Measurements from ENCODE around the gene C14orf132. TPM values are rescaled to one million over a fixed set of nuclear protein-coding genes. Genes with fewer than 3 reads are reported as not detected.

The C14orf132 gene
- polyA plus RNA-seq, 1 donor (not counting 4 experiments of a cell fraction or from before 2014, with no cell fraction given), result 1.3 TPM

DNA sequence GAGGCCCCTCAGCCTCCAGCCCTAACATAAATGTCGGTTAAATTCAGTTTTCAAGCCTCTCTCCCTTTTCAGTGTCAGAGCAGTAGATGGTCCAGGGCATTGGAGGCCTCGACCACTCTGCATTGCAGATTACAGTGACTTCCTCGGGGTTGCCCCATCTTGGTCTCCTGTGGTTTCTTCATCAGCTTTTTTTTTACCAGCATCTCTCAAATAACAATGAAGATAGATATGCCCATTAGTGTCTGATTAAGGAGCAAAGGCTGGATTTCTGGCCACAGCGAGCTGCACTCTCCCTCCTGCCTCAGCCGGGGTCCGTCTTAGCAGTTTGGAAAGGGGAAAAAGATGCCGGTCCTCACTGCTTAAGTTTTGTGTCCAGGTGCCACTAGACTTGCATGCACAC lies 49.7 kb downstream of the C14orf132 start:
- no peak overlapping the region for H3K27ac ChIP-seq (ENCODE audit: control insufficient read depth, insufficient read depth, low read length)
- H3K4me2 ChIP-seq (ENCODE audit: control insufficient read depth, extremely low read depth, insufficient read depth, low read depth, low read length), result no peak overlapping the region
- H3K4me3 ChIP-seq (ENCODE audit: control insufficient read depth in 2 of 3, extremely low read depth in 1 of 3, insufficient read depth in 2 of 3, low read depth in 1 of 3, low read length in 3 of 3), result no peak overlapping the region
- H3K9ac ChIP-seq (ENCODE audit: control insufficient read depth, extremely low read depth, insufficient read depth, low read length), result no peak overlapping the region
- peaks cover 26% of the 10 kb centered on the region for H3K27me3 ChIP-seq (ENCODE audit: control insufficient read depth, extremely low read depth, insufficient read depth, low read length)
- H3K9me3 ChIP-seq (ENCODE audit: control insufficient read depth, low read depth, low read length), result no peaks in the 10 kb centered on the region
- dilution Hi-C loops (cut with MboI; ENCODE audit: extremely low pct_ligation_motif_present, low sequenced_read_pairs), result no loop called here
- FAIRE-seq, result no peak
- peaks cover 6% of the 10 kb centered on the region for H3K4me1 ChIP-seq (ENCODE audit: control insufficient read depth, extremely low read depth, insufficient read depth, low read length)
- no peaks in the 10 kb centered on the region for H3K9me1 ChIP-seq (ENCODE audit: control insufficient read depth, extremely low read depth, insufficient read depth, low read length)
- H4K20me1 ChIP-seq (ENCODE audit: control insufficient read depth, extremely low read depth, insufficient read depth, low read length), result no peaks in the 10 kb centered on the region
- DNase-seq (ENCODE audit: low read depth, low spot score), result no peak
- no peak overlapping the region for H2AFZ ChIP-seq (ENCODE audit: control insufficient read depth, low read length)
- no peaks in the 10 kb centered on the region for H3K36me3 ChIP-seq (ENCODE audit: control insufficient read depth in 2 of 2, extremely low read depth in 1 of 2, insufficient read depth in 2 of 2, low read length in 2 of 2)
- H3K79me2 ChIP-seq (ENCODE audit: control insufficient read depth, insufficient read depth, low read length), result no peaks in the 10 kb centered on the region
- TF ChIP-seq EZH2 (IDR thresholded peaks at IDR 0.05; ENCODE audit: low read length), result no peak
- TF ChIP-seq, protein P1, sequence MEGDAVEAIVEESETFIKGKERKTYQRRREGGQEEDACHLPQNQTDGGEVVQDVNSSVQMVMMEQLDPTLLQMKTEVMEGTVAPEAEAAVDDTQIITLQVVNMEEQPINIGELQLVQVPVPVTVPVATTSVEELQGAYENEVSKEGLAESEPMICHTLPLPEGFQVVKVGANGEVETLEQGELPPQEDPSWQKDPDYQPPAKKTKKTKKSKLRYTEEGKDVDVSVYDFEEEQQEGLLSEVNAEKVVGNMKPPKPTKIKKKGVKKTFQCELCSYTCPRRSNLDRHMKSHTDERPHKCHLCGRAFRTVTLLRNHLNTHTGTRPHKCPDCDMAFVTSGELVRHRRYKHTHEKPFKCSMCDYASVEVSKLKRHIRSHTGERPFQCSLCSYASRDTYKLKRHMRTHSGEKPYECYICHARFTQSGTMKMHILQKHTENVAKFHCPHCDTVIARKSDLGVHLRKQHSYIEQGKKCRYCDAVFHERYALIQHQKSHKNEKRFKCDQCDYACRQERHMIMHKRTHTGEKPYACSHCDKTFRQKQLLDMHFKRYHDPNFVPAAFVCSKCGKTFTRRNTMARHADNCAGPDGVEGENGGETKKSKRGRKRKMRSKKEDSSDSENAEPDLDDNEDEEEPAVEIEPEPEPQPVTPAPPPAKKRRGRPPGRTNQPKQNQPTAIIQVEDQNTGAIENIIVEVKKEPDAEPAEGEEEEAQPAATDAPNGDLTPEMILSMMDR (optimal IDR thresholded peaks at IDR 0.05 in 1 of 3, IDR thresholded peaks at IDR 0.05 in 1 of 3, conservative IDR thresholded peaks at IDR 0.05 in 1 of 3; ENCODE audit: extremely low read depth in 1 of 3, insufficient read depth in 2 of 3, low read length in 3 of 3), result no peak

DNA sequence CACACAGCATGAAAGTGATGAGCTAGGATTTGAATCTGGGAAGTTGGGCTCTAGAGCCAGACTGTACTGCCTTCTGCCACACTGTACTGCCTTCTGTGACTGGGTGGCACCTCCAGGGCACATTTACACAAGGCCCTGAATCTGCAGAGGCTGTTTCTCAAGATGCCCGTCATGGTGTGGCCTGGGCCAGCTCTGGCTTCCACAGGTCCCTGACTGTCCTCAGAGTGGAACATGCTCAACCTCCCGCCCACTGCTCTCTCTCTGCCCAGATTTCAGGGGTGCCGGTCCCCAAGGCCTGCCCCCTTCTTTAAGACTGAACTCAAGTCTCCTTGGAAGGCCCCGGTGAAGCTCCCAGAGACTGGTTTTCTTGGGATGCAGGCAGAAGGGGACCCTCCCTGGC lies 50.2 kb downstream of the C14orf132 start:
- DNase-seq (ENCODE audit: low read depth, low spot score), result no peak
- no peaks in the 10 kb centered on the region for H3K79me2 ChIP-seq (ENCODE audit: control insufficient read depth, insufficient read depth, low read length)
- no peak for FAIRE-seq
- dilution Hi-C loops (cut with MboI; ENCODE audit: extremely low pct_ligation_motif_present, low sequenced_read_pairs), result no loop called here
- H3K4me1 ChIP-seq (ENCODE audit: control insufficient read depth, extremely low read depth, insufficient read depth, low read length), result peaks cover 6% of the 10 kb centered on the region
- no peak overlapping the region for H3K9ac ChIP-seq (ENCODE audit: control insufficient read depth, extremely low read depth, insufficient read depth, low read length)
- H3K27me3 ChIP-seq (ENCODE audit: control insufficient read depth, extremely low read depth, insufficient read depth, low read length), result peaks cover 26% of the 10 kb centered on the region
- H3K4me2 ChIP-seq (ENCODE audit: control insufficient read depth, extremely low read depth, insufficient read depth, low read depth, low read length), result no peak overlapping the region
- no peak overlapping the region for H2AFZ ChIP-seq (ENCODE audit: control insufficient read depth, low read length)
- no peaks in the 10 kb centered on the region for H3K36me3 ChIP-seq (ENCODE audit: control insufficient read depth in 2 of 2, extremely low read depth in 1 of 2, insufficient read depth in 2 of 2, low read length in 2 of 2)
- H4K20me1 ChIP-seq (ENCODE audit: control insufficient read depth, extremely low read depth, insufficient read depth, low read length), result no peaks in the 10 kb centered on the region
- H3K27ac ChIP-seq (ENCODE audit: control insufficient read depth, insufficient read depth, low read length), result no peak overlapping the region
- TF ChIP-seq, protein P1 (optimal IDR thresholded peaks at IDR 0.05 in 1 of 3, IDR thresholded peaks at IDR 0.05 in 1 of 3, conservative IDR thresholded peaks at IDR 0.05 in 1 of 3; ENCODE audit: extremely low read depth in 1 of 3, insufficient read depth in 2 of 3, low read length in 3 of 3), result no peak
- H3K9me1 ChIP-seq (ENCODE audit: control insufficient read depth, extremely low read depth, insufficient read depth, low read length), result no peaks in the 10 kb centered on the region
- no peak overlapping the region for H3K4me3 ChIP-seq (ENCODE audit: control insufficient read depth in 2 of 3, extremely low read depth in 1 of 3, insufficient read depth in 2 of 3, low read depth in 1 of 3, low read length in 3 of 3)
- H3K9me3 ChIP-seq (ENCODE audit: control insufficient read depth, low read depth, low read length), result no peaks in the 10 kb centered on the region

Measured in keratinocyte (primary cell).